Measurements from ENCODE around the gene OR11H7. TPM values are rescaled to one million over a fixed set of nuclear protein-coding genes. Genes with fewer than 3 reads are reported as not detected.
"Not testable (repeated sequence)": the region's sequence is repeated elsewhere in the genome, so short reads cannot be mapped to it uniquely, and the experiment has no call there.

OR11H7 gene
- total and polyA plus RNA-seq, 11 donors, result not detected

DNA sequence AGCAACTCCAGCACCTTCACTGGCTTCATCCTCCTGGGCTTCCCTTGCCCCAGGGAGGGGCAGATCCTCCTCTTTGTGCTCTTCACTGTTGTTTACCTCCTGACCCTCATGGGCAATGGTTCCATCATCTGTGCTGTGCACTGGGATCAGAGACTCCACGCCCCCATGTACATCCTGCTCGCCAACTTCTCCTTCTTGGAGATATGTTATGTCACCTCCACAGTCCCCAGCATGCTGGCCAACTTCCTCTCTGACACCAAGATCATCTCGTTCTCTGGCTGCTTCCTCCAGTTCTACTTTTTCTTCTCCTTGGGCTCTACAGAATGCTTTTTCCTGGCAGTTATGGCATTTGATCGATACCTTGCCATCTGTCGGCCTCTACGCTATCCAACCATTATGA, 31.3 kb upstream of the OR11H7 start:
- 70 to 86% (median 79%) methylated on average over 5 to 6 of the region's 6 CpGs for WGBS, 4 donors
- H3K27ac ChIP-seq, result no peak overlapping the region
- H3K4me1 ChIP-seq, result no peaks in the 10 kb centered on the region
- intact Hi-C loops (cut with DNase I), result no loop called here
- no peak for DNase-seq
- ATAC-seq, result no peak
- no peaks in the 10 kb centered on the region for H3K36me3 ChIP-seq
- no peak overlapping the region for H3K4me3 ChIP-seq
- TF ChIP-seq, protein P1, sequence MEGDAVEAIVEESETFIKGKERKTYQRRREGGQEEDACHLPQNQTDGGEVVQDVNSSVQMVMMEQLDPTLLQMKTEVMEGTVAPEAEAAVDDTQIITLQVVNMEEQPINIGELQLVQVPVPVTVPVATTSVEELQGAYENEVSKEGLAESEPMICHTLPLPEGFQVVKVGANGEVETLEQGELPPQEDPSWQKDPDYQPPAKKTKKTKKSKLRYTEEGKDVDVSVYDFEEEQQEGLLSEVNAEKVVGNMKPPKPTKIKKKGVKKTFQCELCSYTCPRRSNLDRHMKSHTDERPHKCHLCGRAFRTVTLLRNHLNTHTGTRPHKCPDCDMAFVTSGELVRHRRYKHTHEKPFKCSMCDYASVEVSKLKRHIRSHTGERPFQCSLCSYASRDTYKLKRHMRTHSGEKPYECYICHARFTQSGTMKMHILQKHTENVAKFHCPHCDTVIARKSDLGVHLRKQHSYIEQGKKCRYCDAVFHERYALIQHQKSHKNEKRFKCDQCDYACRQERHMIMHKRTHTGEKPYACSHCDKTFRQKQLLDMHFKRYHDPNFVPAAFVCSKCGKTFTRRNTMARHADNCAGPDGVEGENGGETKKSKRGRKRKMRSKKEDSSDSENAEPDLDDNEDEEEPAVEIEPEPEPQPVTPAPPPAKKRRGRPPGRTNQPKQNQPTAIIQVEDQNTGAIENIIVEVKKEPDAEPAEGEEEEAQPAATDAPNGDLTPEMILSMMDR (IDR thresholded peaks at IDR 0.05), result no peak
- TF ChIP-seq POLR2A (IDR thresholded peaks at IDR 0.05), result no peak
- peaks cover 0 to 5% (median 0%) of the 10 kb centered on the region in 9 donors for H3K27me3 ChIP-seq
- H3K9me3 ChIP-seq, result no peaks in the 10 kb centered on the region

DNA sequence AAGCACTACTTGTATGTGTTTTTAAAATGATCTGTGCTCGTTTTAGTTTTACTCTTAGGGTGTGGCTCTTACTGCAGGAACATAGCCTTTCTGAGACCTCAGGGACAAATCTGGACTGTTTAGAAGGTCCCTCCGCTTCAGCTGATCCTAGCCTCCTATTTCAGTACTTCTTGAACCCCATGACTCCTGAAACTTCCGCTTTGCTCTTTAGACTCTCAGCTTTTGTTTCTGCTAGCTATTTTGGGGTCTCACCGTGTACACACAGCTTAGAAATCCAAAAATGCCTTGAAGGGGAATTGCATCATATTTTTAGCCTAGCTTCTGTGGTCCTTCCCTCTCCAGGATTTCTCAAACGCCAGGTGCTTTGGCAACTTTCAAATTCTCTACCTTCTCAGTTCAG, 29.8 kb upstream of the OR11H7 start:
- Histone ChIP-seq H3K9me3 (no peaks in the 10 kb centered on the region), H3K36me3 (no peaks in the 10 kb centered on the region), H3K4me1 (no peaks in the 10 kb centered on the region), H3K4me3 (no peak overlapping the region), H3K27me3 (peaks cover 0 to 5% (median 0%) of the 10 kb centered on the region in 9 donors), H3K27ac (no peak overlapping the region)
- intact Hi-C loops (cut with DNase I), result no loop called here
- ATAC-seq, result no peak
- WGBS, 4 donors, result 58 to 63% (median 59%) methylated on average over 5 of the region's 5 CpGs
- no peak for TF ChIP-seq POLR2A (IDR thresholded peaks at IDR 0.05)
- TF ChIP-seq, protein P1 (IDR thresholded peaks at IDR 0.05), result no peak
- DNase-seq, result no peak

DNA sequence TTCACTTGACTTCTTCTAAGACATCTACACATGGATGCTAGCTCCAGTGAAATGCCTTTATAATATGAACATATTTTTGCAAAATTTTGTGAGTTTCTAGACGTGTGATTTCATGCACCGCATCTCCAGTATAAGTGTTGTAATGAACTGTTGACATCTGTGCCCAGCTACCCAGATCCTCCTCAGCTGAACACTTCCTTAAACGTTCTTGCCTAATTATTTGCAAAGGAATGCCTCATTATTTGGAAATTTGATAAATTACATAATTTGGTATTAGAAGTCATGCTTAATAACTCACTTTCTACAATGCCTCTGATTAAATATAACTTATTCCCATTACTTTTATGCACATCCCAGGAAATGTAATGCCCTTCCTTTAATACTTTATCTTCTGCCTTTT, 24.1 kb upstream of the OR11H7 start:
- no peak for TF ChIP-seq POLR2A (IDR thresholded peaks at IDR 0.05)
- TF ChIP-seq, protein P1 (IDR thresholded peaks at IDR 0.05), result no peak
- H3K4me1 ChIP-seq, result no peaks in the 10 kb centered on the region
- intact Hi-C loops (cut with DNase I), result no loop called here

DNA sequence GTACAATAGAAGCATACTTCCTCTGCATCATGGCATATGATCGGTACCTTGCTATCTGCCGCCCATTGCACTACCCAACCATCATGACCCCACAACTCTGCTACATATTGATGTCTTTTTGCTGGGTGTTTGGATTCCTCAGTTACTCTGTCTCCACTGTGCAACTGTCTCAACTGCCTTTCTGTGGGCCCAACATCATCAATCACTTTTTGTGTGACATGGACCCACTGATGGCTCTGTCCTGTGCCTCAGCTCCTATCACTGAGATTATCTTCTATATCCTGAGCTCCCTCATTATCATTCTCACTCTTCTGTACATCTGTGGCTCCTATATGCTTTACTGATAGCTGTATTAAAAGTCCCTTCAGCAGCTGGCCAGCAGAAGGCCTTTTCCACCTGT, 19.2 kb upstream of the OR11H7 start:
- Histone ChIP-seq H3K36me3 (no peaks in the 10 kb centered on the region), H3K4me1 (no peaks in the 10 kb centered on the region), H3K27me3 (no peaks in the 10 kb centered on the region), H3K9me3 (peaks cover 0 to 14% (median 0%) of the 10 kb centered on the region in 12 donors), H3K4me3 (no peak overlapping the region), H3K27ac (no peak overlapping the region)
- DNase-seq (no peak), ATAC-seq (no peak)
- 62 to 95% (median 84%) methylated on average over 2 of the region's 2 CpGs for WGBS, 4 donors
- intact Hi-C loops (cut with DNase I), result no loop called here
- no peak for TF ChIP-seq POLR2A (IDR thresholded peaks at IDR 0.05)
- TF ChIP-seq, protein P1 (IDR thresholded peaks at IDR 0.05), result no peak

More for the DNA sequence above, 24.1 kb upstream of the OR11H7 start:
- peaks cover 0 to 5% (median 0%) of the 10 kb centered on the region in 9 donors for H3K27me3 ChIP-seq
- 49 to 55% (median 52%) methylated on average over 3 of the region's 3 CpGs for WGBS, 4 donors
- no peak overlapping the region for H3K27ac ChIP-seq
- peaks cover 0 to 11% (median 0%) of the 10 kb centered on the region in 12 donors for H3K9me3 ChIP-seq
- no peak for ATAC-seq
- H3K4me3 ChIP-seq, result no peak overlapping the region
- DNase-seq, result no peak
- H3K36me3 ChIP-seq, result no peaks in the 10 kb centered on the region

DNA sequence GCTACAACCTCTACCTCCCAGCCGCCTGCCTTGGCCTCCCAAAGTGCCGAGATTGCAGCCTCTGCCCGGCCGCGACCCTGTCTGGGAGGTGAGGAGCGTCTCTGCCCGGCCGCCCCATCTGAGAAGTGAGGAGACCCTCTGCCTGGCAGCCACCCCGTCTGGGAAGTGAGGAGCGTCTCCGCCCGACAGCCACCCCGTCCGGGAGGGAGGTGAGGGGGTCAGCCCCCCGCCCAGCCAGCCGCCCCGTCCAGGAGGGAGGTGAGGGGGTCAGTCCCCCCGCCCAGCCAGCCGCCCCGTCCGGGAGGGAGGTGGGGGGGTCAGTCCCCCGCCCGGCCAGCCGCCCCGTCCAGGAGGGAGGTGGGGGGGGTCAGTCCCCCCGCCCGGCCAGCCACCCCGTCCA, 16.4 kb upstream of the OR11H7 start:
- H3K4me1 ChIP-seq; H3K27ac ChIP-seq; H3K4me3 ChIP-seq; DNase-seq; H3K27me3 ChIP-seq; ATAC-seq; intact Hi-C loops (cut with DNase I); H3K36me3 ChIP-seq: not testable (repeated sequence)
- 75 to 89% methylated on average over 16 to 22 of the region's 28 CpGs; no CpG with 5 or more reads in 2 of the 4 donors for WGBS, 4 donors
- peaks cover 0 to 21% (median 0%) of the 10 kb centered on the region in 12 donors for H3K9me3 ChIP-seq
